ENCODE data around the gene IRF2BPL. TPM values are rescaled to one million over a fixed set of nuclear protein-coding genes. Genes with fewer than 3 reads are reported as not detected.
A peak's percentile ranks its signal among the peaks of the same experiment; 100 is the strongest.

The IRF2BPL gene
- total and polyA plus RNA-seq, 4 experiments from 2014 or later = 1.2 to 37.7 (median 20.2) TPM

DNA sequence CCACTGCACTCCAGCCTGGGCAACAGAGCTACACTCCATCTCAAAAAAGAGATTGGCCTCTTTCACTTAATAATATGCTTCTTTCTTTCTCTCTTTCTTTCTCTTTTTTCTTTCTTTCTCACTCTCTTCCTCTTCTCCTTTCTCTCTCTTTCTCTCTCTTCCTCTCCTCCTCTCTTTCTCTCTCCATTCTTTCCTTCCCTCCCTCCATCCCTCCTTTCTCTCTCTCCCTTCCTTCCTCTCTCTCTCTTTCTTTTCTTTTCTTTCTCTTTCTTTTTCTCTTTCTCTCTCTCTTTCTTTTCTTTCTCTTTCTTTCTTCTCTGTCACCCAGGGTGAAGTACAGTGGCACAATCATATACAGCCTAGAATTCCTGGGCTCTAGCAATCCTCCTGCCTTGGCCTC is 38.4 kb downstream of the IRF2BPL start:
- CTCF ChIA-PET (ENCODE audit: partially characterized antibody) = no interaction called here
- Mint-ChIP-seq H3K4me3 (no peak overlapping the region), H3K9me3 (no peaks in the 10 kb centered on the region), H3K4me1 (peaks cover 12 to 28% (median 17%) of the 10 kb centered on the region in 4 donors), H3K36me3 (no peaks in the 10 kb centered on the region), H3K27me3 (no peaks in the 10 kb centered on the region), H3K27ac (peak overlapping the region in 2 of 7 donors; percentile 51 to 58)
- intact Hi-C loops (cut with micrococcal nuclease) = no loop called here
- peaks cover 12% of the 10 kb centered on the region for H3K4me1 ChIP-seq (ENCODE audit: insufficient read depth, low read length)
- no peaks in the 10 kb centered on the region for H3K36me3 ChIP-seq (ENCODE audit: insufficient read depth, low read length)
- no peak overlapping the region for H3K27ac ChIP-seq (ENCODE audit: low read depth, low read length)
- no peak overlapping the region for H3K4me3 ChIP-seq (ENCODE audit: low read length in 2 of 2)
- no peak for DNase-seq
- POLR2A ChIA-PET (ENCODE audit: partially characterized antibody) = no interaction called here
- no peaks in the 10 kb centered on the region for H3K27me3 ChIP-seq (ENCODE audit: insufficient read depth, low read length)
- H3K9me3 ChIP-seq (ENCODE audit: control insufficient read depth in 1 of 2, low read length in 2 of 2) = no peaks in the 10 kb centered on the region

DNA sequence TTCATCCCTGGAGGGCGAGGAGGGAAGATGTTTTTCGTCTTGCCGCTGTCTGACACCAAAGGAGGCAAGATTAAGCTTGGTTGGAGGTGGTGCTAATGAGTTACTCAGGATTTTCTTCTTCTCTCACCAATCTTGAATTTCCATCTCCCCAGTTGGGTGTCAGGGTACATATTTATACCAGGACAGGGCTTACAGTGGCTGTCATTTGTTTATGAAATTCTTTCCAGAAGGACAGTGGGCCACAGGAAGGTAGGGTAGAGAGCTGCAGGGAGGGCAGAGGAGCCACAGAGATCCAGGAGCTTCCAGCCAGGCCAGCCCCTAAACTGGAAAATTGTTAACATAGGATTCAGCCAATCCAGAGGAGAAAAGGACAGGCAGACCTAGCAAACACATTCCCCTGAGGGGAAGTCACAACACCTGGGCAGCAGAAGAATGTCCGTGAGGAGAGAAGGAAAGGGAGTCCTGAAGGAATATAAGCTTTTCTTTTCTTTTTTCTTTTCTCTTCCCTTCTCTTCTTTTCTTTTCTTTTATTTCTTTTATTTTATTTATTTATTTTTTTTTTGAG is 40.5 kb downstream of the IRF2BPL start:
- intact Hi-C loops (cut with micrococcal nuclease) = loop anchor here (5.0 kb wide), 1 partner anchor 34 kb away; no protein-coding TSS in a partner anchor
- H3K36me3 Mint-ChIP-seq = no peaks in the 10 kb centered on the region
- Histone ChIP-seq H3K4me3 (ENCODE audit: low read length in 2 of 2) (no peak overlapping the region), H3K36me3 (ENCODE audit: insufficient read depth, low read length) (no peaks in the 10 kb centered on the region), H3K27ac (ENCODE audit: low read depth, low read length) (no peak overlapping the region), H3K9me3 (ENCODE audit: control insufficient read depth in 1 of 2, low read length in 2 of 2) (no peaks in the 10 kb centered on the region), H3K4me1 (ENCODE audit: insufficient read depth, low read length) (peaks cover 12% of the 10 kb centered on the region), H3K27me3 (ENCODE audit: insufficient read depth, low read length) (no peaks in the 10 kb centered on the region)
- no peaks in the 10 kb centered on the region for H3K9me3 Mint-ChIP-seq
- H3K27ac Mint-ChIP-seq = peak overlapping the region in 2 of 7 donors; percentile 47 to 56
- CTCF ChIA-PET (ENCODE audit: partially characterized antibody) = interaction anchor here (1.1 to 1.7 kb wide), 3 partner anchors 40 to 83 kb away, joined by 3 to 8 read pairs (median 3); no protein-coding TSS in a partner anchor
- POLR2A ChIA-PET (ENCODE audit: partially characterized antibody) = no interaction called here
- peaks cover 12 to 28% (median 15%) of the 10 kb centered on the region in 4 donors for H3K4me1 Mint-ChIP-seq
- DNase-seq = no peak
- H3K27me3 Mint-ChIP-seq = no peaks in the 10 kb centered on the region
- H3K4me3 Mint-ChIP-seq = peak overlapping the region in 1 of 8 donors; percentile 21

DNA sequence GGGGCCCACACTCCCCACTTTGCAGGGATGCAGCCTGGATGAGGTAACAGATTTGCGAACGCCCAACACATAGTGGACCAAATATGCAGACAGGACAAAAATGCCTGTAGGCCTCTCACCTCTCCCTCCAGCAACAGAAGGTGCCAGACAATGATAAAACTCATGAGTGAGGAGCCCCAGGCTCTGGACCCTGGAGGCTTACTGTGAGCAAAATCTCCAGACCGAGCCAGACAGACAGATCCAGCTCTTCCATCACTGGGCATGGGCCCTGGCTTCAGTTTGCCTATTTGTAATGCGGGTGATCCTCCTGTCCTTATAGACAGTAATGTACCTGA is 42.3 kb downstream of the IRF2BPL start:
- DNase-seq = no peak
- Mint-ChIP-seq H3K9me3 (peaks cover 0 to 8% (median 5%) of the 10 kb centered on the region in 8 donors), H3K4me3 (peak overlapping the region in 2 of 8 donors; percentile 12 to 54), H3K27ac (peak overlapping the region in 4 of 7 donors; percentile 3 to 74 (median 46)), H3K4me1 (peaks cover 12 to 28% (median 15%) of the 10 kb centered on the region in 4 donors), H3K36me3 (peaks cover 0 to 6% of the 10 kb centered on the region in 2 donors), H3K27me3 (no peaks in the 10 kb centered on the region)
- CTCF ChIA-PET (ENCODE audit: partially characterized antibody) = interaction anchor here (1.2 to 1.9 kb wide), 4 partner anchors 25 to 85 kb away, joined by 3 to 6 read pairs (median 4); no protein-coding TSS in a partner anchor
- intact Hi-C loops (cut with micrococcal nuclease) = loop anchor here (5.0 kb wide), 1 partner anchor 36 kb away; no protein-coding TSS in a partner anchor
- Histone ChIP-seq H3K36me3 (ENCODE audit: insufficient read depth, low read length) (no peaks in the 10 kb centered on the region), H3K27me3 (ENCODE audit: insufficient read depth, low read length) (no peaks in the 10 kb centered on the region), H3K9me3 (ENCODE audit: control insufficient read depth in 1 of 2, low read length in 2 of 2) (no peaks in the 10 kb centered on the region), H3K27ac (ENCODE audit: low read depth, low read length) (no peak overlapping the region), H3K4me1 (ENCODE audit: insufficient read depth, low read length) (peaks cover 12% of the 10 kb centered on the region), H3K4me3 (ENCODE audit: low read length in 2 of 2) (no peak overlapping the region)
- POLR2A ChIA-PET (ENCODE audit: partially characterized antibody) = interaction anchor here (0.9 to 2.5 kb wide), 3 partner anchors 22 to 37 kb away, joined by 3 to 7 read pairs (median 3); no protein-coding TSS in a partner anchor

DNA sequence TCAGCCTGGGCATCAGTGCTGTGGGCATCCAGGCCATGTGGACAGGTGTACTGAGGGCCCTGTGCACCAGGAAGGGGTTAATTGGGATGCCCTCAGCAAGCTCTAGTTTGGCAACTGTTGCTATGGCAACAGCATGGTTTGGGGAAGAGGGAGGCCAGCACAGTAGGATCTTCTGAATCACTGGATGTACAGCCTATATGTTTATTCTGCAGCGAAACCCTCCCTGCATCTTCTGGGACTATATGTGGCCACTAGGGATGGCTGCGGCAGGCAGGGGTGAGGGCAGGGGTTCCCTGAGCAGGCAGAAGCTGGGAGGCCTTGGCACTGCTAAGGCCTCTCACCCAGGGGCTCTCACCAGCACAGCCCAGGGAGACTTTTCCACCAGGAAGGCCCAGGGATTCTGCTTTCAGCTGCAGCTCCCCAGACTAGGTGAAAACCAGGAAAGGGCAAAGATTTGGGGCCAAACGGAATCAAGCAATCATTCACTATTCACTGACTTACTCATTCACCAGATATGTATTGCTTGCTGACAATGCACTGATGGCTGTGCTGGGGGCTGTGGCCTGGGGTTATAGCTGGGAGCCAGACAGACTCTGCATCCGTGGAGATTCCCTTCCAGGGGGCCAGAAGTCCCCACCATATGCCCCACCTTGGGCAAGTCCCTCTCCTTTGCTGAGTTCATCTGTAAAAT is 42.8 kb downstream of the IRF2BPL start:
- Histone ChIP-seq H3K36me3 (ENCODE audit: insufficient read depth, low read length) (no peaks in the 10 kb centered on the region), H3K4me3 (ENCODE audit: low read length in 2 of 2) (no peak overlapping the region), H3K27me3 (ENCODE audit: insufficient read depth, low read length) (no peaks in the 10 kb centered on the region), H3K9me3 (ENCODE audit: control insufficient read depth in 1 of 2, low read length in 2 of 2) (no peaks in the 10 kb centered on the region), H3K4me1 (ENCODE audit: insufficient read depth, low read length) (peaks cover 12% of the 10 kb centered on the region), H3K27ac (ENCODE audit: low read depth, low read length) (no peak overlapping the region)
- Mint-ChIP-seq H3K4me3 (no peak overlapping the region), H3K9me3 (peaks cover 0 to 9% (median 5%) of the 10 kb centered on the region in 8 donors), H3K27ac (peak overlapping the region in 3 of 7 donors; percentile 9 to 68 (median 15)), H3K4me1 (peaks cover 12 to 28% (median 15%) of the 10 kb centered on the region in 4 donors), H3K36me3 (peaks cover 0 to 6% of the 10 kb centered on the region in 2 donors), H3K27me3 (no peaks in the 10 kb centered on the region)
- no peak for DNase-seq
- ChIA-PET CTCF (ENCODE audit: partially characterized antibody) (interaction anchor here (1.2 to 1.9 kb wide), 3 partner anchors 26 to 86 kb away, joined by 3 to 6 read pairs (median 4); no protein-coding TSS in a partner anchor), POLR2A (ENCODE audit: partially characterized antibody) (interaction anchor here (0.9 to 2.5 kb wide), 2 partner anchors 24 to 37 kb away, joined by 3 to 7 read pairs; no protein-coding TSS in a partner anchor)
- intact Hi-C loops (cut with micrococcal nuclease) = loop anchor here (5.0 kb wide), 1 partner anchor 37 kb away; no protein-coding TSS in a partner anchor

DNA sequence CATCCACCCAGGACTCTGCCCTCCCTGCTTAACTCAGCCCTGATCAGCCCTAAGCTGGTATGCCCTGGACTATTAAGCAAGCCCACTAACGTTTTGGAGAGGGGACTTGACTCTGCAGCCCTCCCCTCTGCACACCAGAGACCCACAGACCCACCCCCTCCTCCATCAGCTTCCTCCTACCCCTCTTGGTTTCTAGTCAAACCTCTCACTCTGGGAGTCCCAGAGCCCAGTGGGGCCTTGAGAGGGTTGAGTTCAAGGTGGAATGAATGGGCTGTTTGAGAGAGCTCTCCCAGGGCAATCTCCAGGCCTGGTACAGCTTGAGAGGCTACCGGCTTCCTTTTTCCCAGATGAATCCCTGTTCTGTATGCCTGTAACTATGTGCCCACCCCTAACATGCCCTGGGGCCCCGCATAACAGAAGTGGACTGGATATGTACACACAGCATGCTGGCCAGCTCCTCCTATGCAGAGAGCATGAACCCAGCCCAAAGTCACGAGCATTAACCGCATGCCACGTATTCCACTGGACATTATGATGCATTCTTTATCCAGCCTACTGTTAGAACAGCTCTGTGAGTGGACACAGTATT is 43.6 kb downstream of the IRF2BPL start:
- H3K27ac ChIP-seq (ENCODE audit: low read depth, low read length) = no peak overlapping the region
- H3K4me3 Mint-ChIP-seq = no peak overlapping the region
- no peak overlapping the region for H3K27ac Mint-ChIP-seq
- ChIA-PET POLR2A (ENCODE audit: partially characterized antibody) (interaction anchor here (1.5 kb wide), 1 partner anchor 23 kb away, joined by 4 read pairs; no protein-coding TSS in a partner anchor), CTCF (ENCODE audit: partially characterized antibody) (interaction anchor here (0.5 to 1.9 kb wide), 2 partner anchors 22 to 71 kb away, joined by 3 to 6 read pairs; no protein-coding TSS in a partner anchor)
- no peaks in the 10 kb centered on the region for H3K9me3 ChIP-seq (ENCODE audit: control insufficient read depth in 1 of 2, low read length in 2 of 2)
- peaks cover 12% of the 10 kb centered on the region for H3K4me1 ChIP-seq (ENCODE audit: insufficient read depth, low read length)
- H3K27me3 Mint-ChIP-seq = no peaks in the 10 kb centered on the region
- H3K4me3 ChIP-seq (ENCODE audit: low read length in 2 of 2) = no peak overlapping the region
- no peaks in the 10 kb centered on the region for H3K36me3 ChIP-seq (ENCODE audit: insufficient read depth, low read length)
- intact Hi-C loops (cut with micrococcal nuclease) = loop anchor here (5.0 kb wide), 1 partner anchor 37 kb away; no protein-coding TSS in a partner anchor
- peaks cover 0 to 9% (median 5%) of the 10 kb centered on the region in 8 donors for H3K9me3 Mint-ChIP-seq
- H3K4me1 Mint-ChIP-seq = peaks cover 12 to 28% (median 15%) of the 10 kb centered on the region in 4 donors
- peaks cover 0 to 6% of the 10 kb centered on the region in 2 donors for H3K36me3 Mint-ChIP-seq
- H3K27me3 ChIP-seq (ENCODE audit: insufficient read depth, low read length) = no peaks in the 10 kb centered on the region
- DNase-seq = no peak

DNA sequence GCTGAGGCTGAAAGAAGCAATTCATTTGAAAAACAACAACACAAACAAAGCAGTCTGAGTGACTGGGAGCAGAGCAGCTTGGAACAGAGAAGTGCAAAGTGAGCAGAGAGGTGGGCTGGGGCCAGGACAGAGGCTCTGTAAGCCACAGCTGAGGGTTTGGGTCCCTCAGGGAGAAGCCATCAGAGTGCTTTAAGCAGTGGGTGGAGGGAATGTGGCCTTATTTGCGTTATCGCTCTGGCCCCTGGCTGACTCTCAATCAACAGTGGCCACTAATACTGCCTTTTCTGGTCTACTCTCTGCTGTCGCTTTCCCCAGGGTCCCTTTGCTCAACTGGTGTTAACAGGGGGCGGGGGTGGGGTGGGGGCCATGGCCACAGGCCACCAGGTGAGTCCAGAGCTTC is 44.2 kb downstream of the IRF2BPL start:
- intact Hi-C loops (cut with micrococcal nuclease) = no loop called here
- Histone ChIP-seq H3K9me3 (ENCODE audit: control insufficient read depth in 1 of 2, low read length in 2 of 2) (no peaks in the 10 kb centered on the region), H3K4me1 (ENCODE audit: insufficient read depth, low read length) (peaks cover 12% of the 10 kb centered on the region), H3K4me3 (ENCODE audit: low read length in 2 of 2) (no peak overlapping the region), H3K27ac (ENCODE audit: low read depth, low read length) (no peak overlapping the region), H3K36me3 (ENCODE audit: insufficient read depth, low read length) (no peaks in the 10 kb centered on the region), H3K27me3 (ENCODE audit: insufficient read depth, low read length) (no peaks in the 10 kb centered on the region)
- Mint-ChIP-seq H3K27me3 (no peaks in the 10 kb centered on the region), H3K4me1 (peaks cover 9 to 24% (median 14%) of the 10 kb centered on the region in 4 donors), H3K36me3 (peaks cover 0 to 6% of the 10 kb centered on the region in 2 donors), H3K4me3 (no peak overlapping the region), H3K27ac (peak overlapping the region in 1 of 7 donors; percentile 14), H3K9me3 (peaks cover 0 to 9% (median 5%) of the 10 kb centered on the region in 8 donors)
- CTCF ChIA-PET (ENCODE audit: partially characterized antibody) = interaction anchor here (1.0 kb wide), 1 partner anchor 71 kb away, joined by 3 read pairs; no protein-coding TSS in a partner anchor
- DNase-seq = no peak
- POLR2A ChIA-PET (ENCODE audit: partially characterized antibody) = interaction anchor here (0.8 to 1.5 kb wide), 3 partner anchors 22 to 43 kb away, joined by 3 to 4 read pairs (median 3); no protein-coding TSS in a partner anchor

Data from CD4-positive, alpha-beta memory T cell (primary cell).